Smooth muscle cell of the umbilical artery (primary cell): ENCODE data around the gene PTPRS. TPM values are rescaled to one million over a fixed set of nuclear protein-coding genes. Genes with fewer than 3 reads are reported as not detected.

Experiments used
- total RNA-seq: library from RNA; depleted of rRNA; stranded (reverse); fragments of >200 nt; gene quantifications from 2 replicates; pipeline ENCODE4 v1.2.3, GENCODE V29; 2014

The PTPRS gene
- 135 and 174 TPM in 2 replicates for total RNA-seq

GRCh38 chr19:5340637-5341447 is at the start of gene PTPRS:
Gene PTPRS (minus strand): TSS chr19:5340812. CDS start chr19:5286140, 54,672 bp downstream.

Other genes starting within 250 kb of the PTPRS start
- gene ZNRF4, start 114.6 kb upstream of the PTPRS start, total RNA-seq: not detected in 2 replicates
- gene TINCR, start 227.1 kb upstream of the PTPRS start, total RNA-seq: 0.09 TPM in 1 of 2 replicates, not detected in the other